Caki2 (cell line): ENCODE results near the gene TRPV2. TPM values are rescaled to one million over a fixed set of nuclear protein-coding genes. Genes with fewer than 3 reads are reported as not detected.
"Not testable (repeated sequence)": the region's sequence is repeated elsewhere in the genome, so short reads cannot be mapped to it uniquely, and the experiment has no call there.

ENCODE experiments used
- DNase-seq: peaks from one replicate; pipeline ENCODE4 v3.0.0-alpha.2; 2015; ENCODE audit warnings: low read depth
- in situ Hi-C: cut with HindIII; loops from 2 replicates; pipeline ENCODE4 v1.10.0; 2016; ENCODE audit warnings: low sequenced_read_pairs, low pct_unique_long_range_greater_than_20kb, mixed read lengths
- total RNA-seq: library from RNA; depleted of rRNA; stranded (reverse); fragments of >200 nt; shearing (Covaris generic); gene quantifications from 2 replicates; pipeline ENCODE4 v1.2.3, GENCODE V29; 2014; ENCODE audit warnings: low replicate concordance; rRNA removed

Gene TRPV2
- total RNA-seq = 1.2 TPM in 1 of 2 replicates, not detected in the other

GRCh38 chr17:16415031-16415924, at the start of gene TRPV2:
TSS of gene TRPV2 (plus strand) at chr17:16415571. CDS start at chr17:16417669, 2,098 bp downstream.
- DNase-seq = no peak
- in situ Hi-C loops = no loop called here

- in situ Hi-C loops = no loop called here
- no peak for DNase-seq
Observed at GRCh38 chr17:16371742-16372141, 43.6 kb upstream of the TRPV2 start.

- DNase-seq = no peak
- in situ Hi-C loops = no loop called here
Observed at GRCh38 chr17:16374146-16374938, 41.0 kb upstream of the TRPV2 start.

- DNase-seq = no peak
- in situ Hi-C loops = no loop called here
Observed at GRCh38 chr17:16377941-16378341, 37.4 kb upstream of the TRPV2 start.

- in situ Hi-C loops = no loop called here
- no peak for DNase-seq
Observed at GRCh38 chr17:16378636-16379282, 36.6 kb upstream of the TRPV2 start.

GRCh38 chr17:16379654-16380053, 35.7 kb upstream of the TRPV2 start:
- DNase-seq = no peak
- in situ Hi-C loops = no loop called here

GRCh38 chr17:16380640-16381495, 34.5 kb upstream of the TRPV2 start, which contains the start of gene UBB:
TSS of gene UBB (plus strand) at chr17:16381091. CDS start at chr17:16381908, 817 bp downstream.
- peak; percentile 91 for DNase-seq
- in situ Hi-C loops = no loop called here

- no peak for DNase-seq
- in situ Hi-C loops = no loop called here
Observed at GRCh38 chr17:16381496-16381820, 33.9 kb upstream of the TRPV2 start.

- DNase-seq = no peak
- in situ Hi-C loops = no loop called here
Observed at GRCh38 chr17:16383216-16383615, 32.2 kb upstream of the TRPV2 start.

GRCh38 chr17:16383772-16384287, 31.5 kb upstream of the TRPV2 start:
- in situ Hi-C loops = no loop called here
- no peak for DNase-seq

- no peak for DNase-seq
Observed at GRCh38 chr17:16384557-16384956, 30.8 kb upstream of the TRPV2 start.

GRCh38 chr17:16386126-16386507, 29.3 kb upstream of the TRPV2 start:
- DNase-seq, in situ Hi-C loops: not testable (repeated sequence)

More at GRCh38 chr17:16384557-16384956, 30.8 kb upstream of the TRPV2 start:
- in situ Hi-C loops = no loop called here

- in situ Hi-C loops = no loop called here
- DNase-seq = no peak
Observed at GRCh38 chr17:16391451-16391850, 23.9 kb upstream of the TRPV2 start.

GRCh38 chr17:16392491-16392890, 22.9 kb upstream of the TRPV2 start:
- in situ Hi-C loops = not testable (repeated sequence)

GRCh38 chr17:16395887-16396286, 19.5 kb upstream of the TRPV2 start:
- DNase-seq, in situ Hi-C loops: not testable (repeated sequence)

More at GRCh38 chr17:16392491-16392890, 22.9 kb upstream of the TRPV2 start:
- not testable (repeated sequence) for DNase-seq

- DNase-seq, in situ Hi-C loops: not testable (repeated sequence)
Observed at GRCh38 chr17:16396693-16397092, 18.7 kb upstream of the TRPV2 start.
